GM19238 (cell line): Measurements from ENCODE around the gene CCDC33.
"Not testable (repeated sequence)": the region's sequence is repeated elsewhere in the genome, so short reads cannot be mapped to it uniquely, and the experiment has no call there.

ENCODE experiments used
- DNase-seq: peaks from one replicate; pipeline ENCODE4 v3.0.0; 2011; ENCODE audit warnings: low spot score; ENCODE audit not compliant: insufficient read length

CCDC33 gene

DNA sequence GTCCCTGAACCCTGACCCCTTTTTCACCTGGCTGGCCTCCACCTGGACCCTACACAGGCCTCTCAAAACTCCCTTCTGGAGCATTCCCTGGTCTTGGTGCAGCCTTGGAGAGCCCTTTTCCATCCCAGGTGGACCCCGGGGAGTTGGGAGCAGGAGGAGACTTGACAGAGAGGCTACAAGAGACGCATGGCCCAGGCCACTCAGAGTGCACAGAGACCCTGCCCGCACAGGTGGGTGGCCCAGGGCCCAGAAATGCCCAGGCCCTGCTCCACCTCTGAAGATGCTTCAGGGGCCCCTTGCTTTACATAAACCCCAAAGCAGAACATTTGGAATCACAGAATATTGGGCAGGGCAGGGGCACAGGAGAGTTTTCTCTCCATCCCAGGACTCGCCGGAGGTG is 97.0 kb downstream of the CCDC33 start:
- no peak for DNase-seq

DNA sequence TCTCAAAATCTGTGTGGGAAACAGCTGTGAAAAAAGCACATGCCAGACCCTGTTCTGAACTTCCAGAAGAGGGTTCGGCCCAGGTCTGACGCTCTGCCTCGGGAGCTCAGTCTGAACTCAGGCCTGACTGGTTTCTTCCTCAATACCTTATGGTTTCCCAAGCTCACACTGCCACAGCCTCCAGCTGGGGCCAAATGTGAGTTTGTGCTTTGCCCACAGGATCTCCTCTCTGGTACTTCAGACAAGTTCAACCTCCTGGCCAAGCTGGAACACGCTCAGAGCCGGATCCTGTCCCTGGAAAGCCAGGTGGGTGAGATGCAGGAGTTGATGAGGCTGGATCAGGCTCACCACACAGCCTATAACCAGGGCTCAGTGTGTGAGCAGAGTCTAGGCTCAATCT is 97.5 kb downstream of the CCDC33 start:
- no peak for DNase-seq

DNA sequence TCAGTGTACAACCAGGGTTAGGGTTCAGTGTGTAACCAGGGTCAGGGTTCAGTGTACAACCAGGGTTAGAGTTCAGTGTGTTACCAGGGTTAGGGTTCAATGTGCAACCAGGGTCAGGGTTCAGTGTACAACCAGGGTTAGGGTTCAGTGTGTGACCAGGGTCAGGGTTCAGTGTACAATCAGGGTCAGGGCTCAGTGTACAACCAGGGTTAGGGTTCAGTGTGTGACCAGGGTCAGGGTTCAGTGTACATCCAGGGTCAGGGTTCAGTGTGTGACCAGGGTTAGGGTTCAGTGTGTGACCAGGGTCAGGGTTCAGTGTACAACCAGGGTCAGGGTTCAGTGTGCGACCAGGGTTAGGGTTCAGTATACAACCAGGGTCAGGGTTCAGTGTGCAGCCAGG is 98.0 kb downstream of the CCDC33 start:
- no peak for DNase-seq

DNA sequence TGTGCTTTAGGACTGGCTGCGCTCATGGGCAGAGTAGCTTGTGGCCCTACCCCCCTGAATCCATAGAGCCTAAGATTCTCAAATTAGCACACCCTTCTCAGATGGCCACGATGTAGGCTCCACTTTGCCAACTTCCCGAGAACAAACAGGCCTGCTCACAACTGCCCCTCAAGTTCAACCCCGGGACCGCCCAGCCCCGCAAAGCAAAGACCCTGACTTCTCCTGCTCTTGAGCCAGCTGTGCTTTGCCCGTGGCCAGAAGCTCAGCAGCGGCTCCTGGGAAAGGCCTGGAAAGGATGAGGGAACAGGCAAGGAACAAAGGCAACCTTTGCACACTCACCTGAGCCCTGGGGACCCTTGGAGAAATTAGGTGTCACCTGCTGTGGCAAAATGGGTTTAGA is 99.3 kb downstream of the CCDC33 start:
- DNase-seq, result no peak

DNA sequence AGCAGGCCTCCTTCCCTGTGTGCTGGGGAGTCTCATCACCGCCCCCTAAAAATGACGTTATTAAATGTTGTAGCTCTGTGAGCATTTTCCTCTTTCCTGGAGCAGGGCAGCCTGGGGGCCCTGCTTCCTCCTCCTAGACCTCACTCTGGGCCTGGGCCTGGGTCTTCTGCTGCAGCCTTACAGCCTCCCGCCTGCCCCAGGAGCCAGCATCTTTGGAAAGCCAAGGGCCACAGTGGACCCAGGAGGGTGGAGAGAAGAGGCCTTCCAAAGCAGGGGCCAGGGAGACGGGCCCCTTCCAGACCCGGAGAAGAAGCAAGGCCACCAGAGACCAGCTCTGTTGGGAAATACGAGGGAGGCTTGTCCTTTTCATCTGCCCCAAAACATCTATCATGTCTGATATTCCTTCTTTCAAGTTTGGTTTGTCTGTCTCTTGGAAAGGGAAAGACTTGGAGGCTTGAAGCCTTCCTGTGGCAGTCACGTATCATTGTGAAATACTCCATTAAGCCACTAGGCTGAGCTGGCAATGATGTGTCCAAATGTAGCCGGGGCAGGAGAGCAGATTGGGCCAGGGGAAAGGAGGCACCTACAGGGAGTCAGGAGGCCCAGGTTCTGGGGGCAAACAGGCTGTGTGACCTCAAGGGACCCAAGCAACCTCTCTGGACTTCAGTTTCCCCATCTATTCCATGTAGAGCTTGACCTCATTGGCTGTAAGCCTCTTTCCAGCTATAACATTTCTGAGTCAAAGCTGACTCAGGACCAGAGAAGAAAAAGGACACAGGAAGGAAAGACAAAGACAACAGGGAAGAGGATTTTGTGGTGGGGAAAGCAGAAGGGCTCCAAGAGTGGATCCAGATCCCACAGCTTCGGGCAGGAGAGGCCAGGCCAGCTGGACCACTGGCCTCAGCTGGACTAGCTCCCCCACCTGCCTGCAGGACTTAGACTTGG is 100.2 kb downstream of the CCDC33 start:
- DNase-seq, result no peak

DNA sequence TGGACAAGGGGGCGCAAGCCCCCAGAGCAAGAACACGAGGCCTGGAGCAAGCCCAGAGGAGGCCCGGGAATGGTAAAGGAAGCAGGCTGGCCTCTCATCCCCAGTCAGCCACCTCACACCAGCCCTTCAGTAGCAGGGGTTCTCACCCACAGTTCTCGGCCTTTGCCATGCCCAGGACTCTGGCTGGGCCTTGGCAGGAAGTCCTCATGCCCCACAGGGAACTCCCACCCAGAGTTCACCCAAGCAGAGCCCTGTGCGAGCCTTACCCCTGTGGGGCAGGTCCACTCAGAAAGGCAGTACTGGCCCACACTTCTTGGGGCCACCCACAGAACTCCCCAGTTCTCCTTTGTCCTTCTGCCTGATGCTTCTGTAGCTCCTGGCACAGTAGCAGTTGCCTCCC is 101.0 kb downstream of the CCDC33 start:
- DNase-seq, result no peak

DNA sequence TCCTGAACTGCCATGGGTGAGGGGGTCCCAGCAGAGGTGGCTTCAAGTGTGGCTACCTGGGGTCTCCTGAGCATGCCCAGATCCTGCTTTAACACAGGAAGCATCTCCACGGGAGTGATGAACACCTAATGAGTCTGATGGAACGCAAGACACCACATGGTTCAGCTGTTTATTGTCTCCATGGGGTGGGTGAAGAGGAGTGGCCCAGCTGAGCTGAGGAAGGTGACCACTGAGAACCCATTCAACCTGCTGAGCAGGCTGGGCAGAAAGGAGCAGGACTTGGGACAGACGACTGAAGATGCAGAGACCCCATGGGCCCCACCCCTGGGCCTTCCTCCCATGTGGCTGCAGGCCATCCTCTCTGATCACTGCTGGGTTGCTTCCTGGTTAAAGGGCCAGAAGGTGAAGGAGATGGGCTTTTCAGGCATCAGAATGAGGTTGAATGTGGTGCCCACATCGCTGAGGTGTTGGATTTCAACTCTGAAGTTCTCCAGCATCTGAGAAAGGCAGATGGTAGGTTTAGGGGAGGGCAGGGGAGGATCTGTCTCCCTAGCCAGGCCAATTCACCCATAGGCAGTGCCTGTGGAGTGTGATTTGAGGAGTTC is 101.6 kb downstream of the CCDC33 start:
- no peak for DNase-seq

DNA sequence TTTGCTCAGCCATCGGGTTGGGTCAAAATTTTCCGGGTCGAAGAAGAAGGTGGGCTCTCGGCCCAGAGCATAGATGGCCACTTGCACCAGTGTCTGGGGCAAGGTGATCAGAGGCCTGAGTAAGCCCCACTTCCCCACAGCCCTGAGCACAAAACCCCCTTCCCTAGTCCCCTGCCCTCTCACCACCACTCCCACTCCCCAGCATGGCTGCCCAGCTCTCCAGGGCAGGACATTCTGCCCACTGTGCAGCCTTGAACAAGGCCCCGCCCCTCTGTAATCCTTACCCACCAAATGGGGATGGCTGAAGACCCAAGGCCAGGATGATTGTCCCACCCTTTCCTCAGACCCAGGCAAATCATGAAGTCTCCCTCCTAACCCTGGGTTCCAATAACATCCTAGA is 102.5 kb downstream of the CCDC33 start:
- DNase-seq, result no peak

DNA sequence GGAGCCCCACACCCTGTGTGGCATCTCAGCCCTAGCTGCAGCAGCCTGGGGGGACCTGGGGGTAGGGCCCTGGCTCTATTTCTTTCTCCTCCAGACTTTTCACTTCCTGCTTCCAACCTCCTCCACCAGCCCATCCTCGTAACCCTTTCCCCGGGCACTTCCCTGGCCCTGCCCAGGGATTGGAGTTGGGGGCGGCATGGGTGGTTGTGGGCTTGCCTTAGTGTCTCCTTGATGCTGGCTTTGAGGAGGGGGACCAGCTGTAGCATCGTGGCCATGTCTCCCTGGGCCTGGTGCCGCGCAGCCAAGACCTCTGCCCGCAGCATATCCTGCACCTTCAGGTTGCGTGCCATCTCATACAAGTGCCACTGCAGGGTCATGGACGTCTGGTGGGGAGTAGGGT is 103.2 kb downstream of the CCDC33 start:
- DNase-seq, result no peak

DNA sequence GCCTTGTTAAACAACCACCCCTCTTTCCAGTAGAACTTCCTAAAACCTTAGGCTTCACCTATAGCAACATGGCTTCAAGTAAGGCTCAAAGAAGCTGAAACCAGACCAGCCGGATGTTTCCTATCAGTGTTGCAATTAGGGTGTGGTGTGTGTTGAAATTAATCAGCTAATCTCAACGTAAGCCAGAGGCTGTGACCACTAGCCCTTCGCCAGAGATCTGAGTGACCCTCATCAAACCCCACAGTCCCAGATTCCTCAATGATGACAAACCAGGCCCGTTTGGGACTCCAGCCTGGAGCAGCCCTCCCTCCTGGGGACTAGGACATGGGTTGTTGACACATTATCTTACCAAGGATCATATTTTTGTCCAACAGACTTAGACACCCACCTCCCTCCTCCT is 104.0 kb downstream of the CCDC33 start:
- no peak for DNase-seq

DNA sequence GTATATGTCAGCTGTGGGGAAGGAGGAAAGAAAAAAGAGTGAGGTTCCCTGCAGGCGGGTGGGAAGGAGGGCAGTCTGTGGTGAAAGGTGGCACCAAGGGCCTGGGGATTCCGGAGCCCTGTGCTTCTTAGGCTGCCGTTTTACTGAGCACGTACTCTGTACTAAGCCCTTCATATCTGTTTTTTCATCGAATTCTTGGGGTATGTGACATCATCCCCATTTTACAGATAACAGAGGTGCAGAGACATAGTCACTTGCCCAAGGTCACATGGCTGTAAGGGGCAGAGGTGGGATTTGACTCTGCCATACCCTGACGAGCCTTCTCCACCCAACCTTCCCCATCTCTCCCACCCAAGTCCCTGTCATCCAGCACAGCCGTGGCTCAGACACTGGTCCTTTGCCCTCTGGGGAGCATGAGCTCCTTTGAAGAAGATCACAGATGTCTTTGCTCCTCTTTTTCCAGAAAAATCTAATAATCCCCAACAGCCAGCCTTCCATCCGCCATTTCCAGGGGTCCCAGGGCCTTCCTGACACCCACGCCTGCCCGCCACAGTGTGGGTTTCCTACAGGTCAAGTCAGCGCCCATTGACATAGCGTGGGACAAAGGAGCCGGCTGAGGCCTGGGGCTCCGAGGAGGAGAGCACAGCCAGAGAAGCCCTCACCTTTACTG is 107.1 kb downstream of the CCDC33 start:
- no peak for DNase-seq

DNA sequence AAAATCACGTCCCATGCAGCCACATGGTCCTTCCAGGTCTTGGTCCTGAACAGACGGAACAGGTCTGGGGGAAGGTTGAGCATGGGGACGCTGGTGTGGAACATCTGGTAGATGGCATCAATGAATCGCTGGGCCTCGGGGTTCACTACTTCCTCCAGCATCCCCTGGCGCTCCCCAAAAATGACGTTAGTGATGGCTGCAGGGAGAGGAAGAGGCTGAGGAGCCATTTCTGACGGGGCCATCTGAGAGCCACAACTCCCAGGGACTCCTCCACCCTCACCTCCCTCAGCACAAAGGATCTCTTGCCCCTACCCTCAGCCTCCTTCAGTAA is 107.6 kb downstream of the CCDC33 start:
- DNase-seq, result no peak

DNA sequence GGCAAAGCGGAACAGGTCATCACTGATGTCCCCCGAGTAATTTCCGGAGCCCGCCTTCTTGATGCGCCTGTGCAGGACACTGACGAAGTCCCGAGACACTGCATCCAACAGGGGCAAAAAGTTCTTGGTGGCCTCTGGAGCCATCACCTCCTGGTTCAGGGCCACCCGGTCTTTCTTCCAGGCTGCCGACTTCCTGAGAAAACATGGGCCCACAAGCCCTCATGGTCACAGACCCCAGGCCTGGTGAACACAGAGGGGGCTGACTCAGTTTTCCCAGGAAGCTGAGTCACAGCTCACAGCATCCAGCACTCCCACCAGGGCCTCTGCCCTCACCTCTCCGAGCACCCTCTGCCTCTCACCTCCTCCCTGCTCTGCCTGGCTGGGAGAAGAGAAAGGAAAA is 108.9 kb downstream of the CCDC33 start:
- DNase-seq, result no peak

DNA sequence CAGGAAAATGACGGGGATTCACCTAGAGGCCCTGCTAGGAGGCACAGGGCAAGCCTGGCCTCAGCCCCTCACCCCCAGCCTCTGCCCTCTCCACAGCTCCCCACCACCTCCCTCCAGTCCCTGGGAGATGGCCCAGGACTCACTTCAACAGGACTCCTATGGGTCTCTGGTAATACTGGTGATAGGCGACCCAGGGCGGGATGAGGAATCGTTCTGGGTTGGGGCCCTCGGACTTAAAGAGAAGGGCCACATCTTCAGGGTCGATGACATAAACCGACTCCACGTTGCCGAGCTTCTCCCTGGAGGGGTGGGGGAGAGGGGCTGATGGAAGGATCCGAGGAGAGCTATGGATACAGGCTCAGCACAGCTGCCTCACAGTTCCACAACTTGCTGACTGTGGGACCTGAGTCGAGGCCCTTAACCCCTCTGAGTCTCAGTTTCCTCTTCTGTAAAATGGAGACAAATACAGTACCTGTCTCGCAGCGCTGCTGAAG is 111.7 kb downstream of the CCDC33 start:
- DNase-seq, result no peak

DNA sequence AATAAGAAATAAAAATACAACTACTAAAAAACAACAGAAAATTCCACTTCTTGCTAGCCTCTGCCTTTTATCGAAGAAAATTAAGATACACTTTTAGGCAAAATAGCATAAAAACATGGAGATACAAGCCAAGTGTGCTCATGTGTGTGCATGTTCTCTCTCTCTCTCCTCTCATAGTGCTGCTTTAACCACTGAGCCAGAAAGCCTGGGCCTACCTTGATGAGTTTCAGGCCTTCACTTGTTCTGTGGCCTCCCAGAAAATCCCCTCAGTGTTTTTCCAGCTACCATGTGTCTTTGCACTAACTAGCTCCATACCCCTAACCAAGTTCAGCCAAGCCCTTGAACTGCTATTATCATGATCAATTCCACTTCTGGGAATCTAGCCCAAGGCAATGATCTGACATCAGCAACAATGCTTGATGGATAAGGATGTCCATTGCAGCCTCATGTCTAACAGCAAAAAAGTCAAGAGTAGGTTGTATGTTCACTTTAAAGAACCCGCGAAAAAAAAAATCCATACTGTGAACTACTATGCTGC is 113.2 kb downstream of the CCDC33 start:
- no peak for DNase-seq

DNA sequence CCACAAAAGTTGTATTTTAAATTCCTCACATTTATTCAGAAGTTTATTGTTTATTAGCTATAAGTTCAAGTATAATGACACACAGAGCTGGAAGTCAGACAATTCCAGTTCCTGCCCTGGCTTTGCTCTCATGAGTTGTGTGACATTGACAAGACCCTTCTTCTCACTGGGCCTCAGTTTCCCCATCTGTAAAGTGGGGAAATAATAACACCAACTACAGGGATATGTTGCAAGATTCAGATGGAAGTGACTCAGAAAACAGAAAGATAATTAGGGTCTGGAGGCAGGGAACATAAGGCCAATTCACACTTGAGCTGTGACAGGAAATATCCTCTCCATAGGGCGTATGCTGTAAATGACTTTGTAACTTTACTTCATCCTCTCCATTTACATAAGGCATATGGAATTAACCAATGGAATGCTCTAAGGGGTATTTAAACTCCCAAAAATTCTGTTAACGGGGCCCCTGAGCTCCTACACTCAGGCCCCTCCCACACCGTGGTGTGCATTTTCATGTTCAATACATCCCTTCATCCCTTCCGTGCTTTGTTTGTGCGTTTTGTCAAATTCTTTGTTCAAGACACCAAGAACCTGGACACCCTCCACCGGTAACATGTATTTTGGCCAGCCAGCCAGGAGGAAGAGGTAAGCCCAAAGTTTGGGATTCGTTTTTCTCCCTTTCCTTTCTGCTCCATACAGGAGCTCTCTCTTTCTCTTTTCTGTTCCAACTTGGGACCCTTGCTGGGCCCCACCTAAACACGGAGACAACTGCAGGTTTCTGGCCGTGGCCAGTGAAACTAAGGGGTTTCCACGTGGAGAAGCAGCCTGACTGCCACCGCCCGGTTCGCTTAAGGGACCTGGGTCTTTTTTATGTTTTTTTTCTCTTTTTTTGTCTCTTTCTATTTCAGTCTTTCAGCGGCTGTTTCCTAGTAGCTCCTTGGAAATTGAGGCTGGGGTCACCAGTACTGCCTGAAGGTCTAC is 114.5 kb downstream of the CCDC33 start:
- DNase-seq, result no peak

DNA sequence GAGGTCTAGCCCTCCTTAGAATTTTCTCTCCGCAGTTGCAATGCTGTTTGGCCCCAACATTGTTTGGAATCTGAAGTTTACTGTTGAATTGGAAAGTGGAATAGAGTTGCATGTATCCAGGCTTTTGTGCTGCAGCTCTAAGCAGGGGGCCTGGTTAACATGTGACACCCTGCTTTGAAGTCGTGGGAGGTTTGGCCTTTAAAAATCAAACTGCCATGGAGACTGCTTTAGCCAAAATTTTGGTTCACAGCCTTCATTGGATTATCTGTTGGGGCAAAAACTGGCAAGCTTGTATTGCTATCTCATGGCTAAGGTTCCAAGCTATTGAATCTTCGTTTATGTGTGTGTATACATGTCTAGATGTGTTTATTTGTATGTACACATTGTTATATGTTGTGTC is 115.5 kb downstream of the CCDC33 start:
- no peak for DNase-seq

DNA sequence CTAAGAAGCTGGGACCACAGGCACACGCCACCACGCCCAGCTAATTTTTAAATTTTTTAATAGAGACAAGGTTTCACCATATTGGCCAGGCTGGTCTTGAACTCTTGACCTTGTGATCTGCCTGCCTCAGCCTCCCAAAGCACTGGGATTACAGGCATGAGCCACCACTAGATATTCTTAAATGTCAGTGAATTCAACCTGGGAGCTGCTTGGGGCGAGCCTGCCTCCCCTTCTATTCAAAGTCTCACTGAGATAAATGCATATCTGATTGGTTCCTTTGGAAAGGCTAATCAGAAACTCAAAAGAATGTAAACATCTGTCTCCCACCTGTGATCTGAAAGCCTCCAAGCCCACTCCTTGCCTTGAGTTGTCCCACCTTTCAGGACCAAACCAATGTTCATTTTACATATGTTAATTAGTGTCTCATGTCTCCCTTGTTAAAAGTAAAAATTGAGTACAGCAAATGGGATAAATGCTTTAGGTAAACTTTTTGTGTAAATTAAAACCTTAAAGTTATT is 116.3 kb downstream of the CCDC33 start:
- DNase-seq, result no peak

DNA sequence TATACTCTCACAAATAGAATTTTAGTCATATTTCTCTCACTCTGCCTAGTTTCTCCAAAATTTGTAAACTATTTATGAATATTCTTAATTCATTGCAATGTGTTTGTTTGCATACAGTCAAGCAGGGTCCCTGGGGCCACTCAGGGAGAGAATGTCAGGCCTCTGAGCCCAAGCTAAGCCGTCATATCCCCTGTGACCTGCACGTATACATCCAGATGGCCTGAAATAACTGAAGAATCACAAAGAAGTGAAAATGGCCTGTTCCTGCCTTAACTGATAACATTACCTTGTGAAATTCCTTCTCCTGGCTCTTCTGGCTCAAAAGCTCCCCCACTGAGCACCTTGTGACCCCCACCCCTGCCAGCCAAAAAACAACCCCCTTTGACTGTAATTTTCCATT is 117.9 kb downstream of the CCDC33 start:
- not testable (repeated sequence) for DNase-seq

DNA sequence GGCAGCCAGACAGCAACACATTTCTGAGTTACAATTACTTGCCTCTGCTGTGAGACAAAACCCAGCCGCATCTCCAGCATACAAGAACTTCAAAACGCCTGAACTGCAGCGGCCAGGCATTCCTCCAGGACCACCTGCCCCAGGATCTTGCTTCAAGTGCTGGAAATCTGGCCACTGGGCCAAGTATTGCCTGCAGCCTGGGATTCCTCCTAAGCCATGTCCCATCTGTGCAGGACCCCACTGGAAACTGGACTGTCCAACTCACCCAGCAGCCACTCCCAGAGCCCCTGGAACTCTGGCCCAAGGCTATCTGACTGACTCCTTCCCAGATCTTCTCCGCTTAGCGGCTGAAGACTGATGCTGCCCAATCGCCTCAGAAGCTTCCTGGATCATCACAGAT is 119.9 kb downstream of the CCDC33 start:
- DNase-seq, result not testable (repeated sequence)

DNA sequence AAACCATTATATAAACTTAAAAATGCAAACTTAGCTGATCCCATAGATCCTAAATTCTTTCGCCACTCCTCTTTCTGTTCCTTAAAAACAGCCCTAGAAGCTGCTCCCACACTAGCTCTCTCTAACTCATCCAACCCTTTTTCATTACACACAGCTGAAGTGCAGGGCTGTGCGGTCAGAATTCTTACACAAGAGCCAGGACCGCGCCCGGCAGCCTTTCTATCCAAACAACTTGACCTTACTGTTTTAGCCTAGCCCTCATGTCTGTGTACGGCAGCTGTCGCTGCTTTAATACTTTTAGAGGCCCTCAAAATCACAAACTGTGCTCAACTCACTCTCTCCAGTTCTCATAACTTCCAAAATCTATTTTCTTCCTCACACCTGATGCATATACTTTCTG is 121.4 kb downstream of the CCDC33 start:
- DNase-seq, result not testable (repeated sequence)
